GM12875 (cell line): ENCODE measurements around the gene OSBPL7.

ENCODE experiments used
- H3K4me3 ChIP-seq: one replicate; pipeline ENCODE4 v1.5.1; 2011; ENCODE audit warnings: low read depth, low read length, control low read depth
- CTCF ChIP-seq: IDR thresholded peaks from 2 replicates; pipeline ENCODE4 v1.5.1; 2011; ENCODE audit warnings: low read depth, mild to moderate bottlenecking, control low read depth, inconsistent platforms, low read length, moderate library complexity, borderline replicate concordance; ENCODE audit not compliant: insufficient read depth

OSBPL7 gene

DNA sequence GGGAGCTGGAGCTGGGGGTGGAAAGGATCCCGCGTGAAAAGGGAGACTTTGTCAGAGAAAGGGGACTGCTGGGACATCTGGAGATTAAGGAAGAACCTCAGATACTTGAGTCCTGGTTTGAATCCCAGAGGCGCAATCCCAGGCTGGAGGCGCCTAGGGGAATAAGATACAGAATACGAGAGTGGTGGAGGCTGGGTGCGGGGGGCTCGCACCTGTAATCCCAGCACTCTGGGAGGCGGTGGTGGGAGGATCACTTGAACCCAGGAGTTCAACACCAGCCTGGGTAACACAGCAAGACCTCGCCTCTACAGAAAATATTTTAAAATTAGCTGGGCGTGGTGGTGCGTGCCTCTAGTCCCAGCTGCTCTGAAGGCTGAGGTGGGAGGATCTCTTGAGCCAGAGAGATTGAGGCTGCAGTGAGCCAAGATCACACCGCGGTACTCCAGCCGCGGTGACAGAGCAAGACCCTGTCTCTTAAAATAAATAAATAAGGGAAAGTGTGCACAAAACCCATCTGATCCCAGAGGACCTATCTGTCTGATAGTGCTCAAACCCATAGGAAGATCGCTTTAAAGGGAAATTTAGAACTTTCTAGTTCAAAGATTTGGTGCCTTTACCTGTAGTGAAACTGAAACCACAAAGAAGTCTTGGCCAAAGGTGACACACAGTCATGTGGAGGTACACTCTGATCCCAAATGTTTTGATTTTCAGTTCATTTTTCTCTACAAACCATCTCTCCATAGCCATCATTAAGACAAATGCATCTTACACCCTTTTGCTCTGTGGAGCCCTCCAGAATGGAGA is 20.1 kb upstream of the OSBPL7 start:
- no peak for TF ChIP-seq CTCF
- H3K4me3 ChIP-seq, result no peak overlapping the region

DNA sequence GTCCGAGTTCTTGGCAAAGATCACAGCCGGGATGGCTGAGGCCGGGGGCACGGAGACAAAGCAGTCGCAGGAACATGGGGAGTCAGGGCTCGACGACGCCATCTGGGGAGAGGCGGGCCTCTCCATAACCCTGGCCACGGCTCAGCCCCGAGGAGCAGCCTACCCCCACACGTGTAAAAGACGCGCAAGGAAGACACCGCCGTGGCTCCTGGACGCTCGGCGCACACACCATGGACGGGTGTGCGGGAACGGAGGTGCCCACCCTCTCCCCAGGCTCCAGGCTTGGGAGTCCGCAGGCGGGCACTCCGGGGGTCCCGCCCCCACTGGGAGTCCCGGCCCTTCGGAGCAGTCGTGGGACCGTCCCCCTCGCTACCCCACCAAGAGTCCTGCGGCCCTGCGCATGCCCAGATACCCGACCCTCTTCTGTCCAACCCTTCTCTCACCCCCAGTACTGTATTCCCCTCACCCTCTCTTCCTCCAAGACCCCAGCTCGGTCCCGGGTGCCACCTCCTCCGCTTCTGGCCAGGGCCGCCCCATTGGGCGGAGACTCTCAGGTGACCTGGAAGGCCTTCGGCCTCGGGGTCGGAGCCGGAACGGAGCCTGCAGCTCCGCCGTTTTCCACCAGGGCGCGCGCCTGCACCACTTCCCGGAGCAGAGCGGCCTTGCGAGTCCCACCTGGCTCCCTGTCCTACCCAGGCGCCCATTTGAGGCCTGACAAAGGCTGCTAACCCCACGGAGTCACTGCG is 19.3 kb upstream of the OSBPL7 start, which contains the start of gene SCRN2:
Gene SCRN2, minus strand, starts transcription at position 532 of the 746 bp plus-strand sequence. Its CDS starts 430 bp downstream, at position 102.
- peak; percentile 97 for TF ChIP-seq CTCF
- peak within 1 kb of the TSS; percentile 81 for H3K4me3 ChIP-seq

DNA sequence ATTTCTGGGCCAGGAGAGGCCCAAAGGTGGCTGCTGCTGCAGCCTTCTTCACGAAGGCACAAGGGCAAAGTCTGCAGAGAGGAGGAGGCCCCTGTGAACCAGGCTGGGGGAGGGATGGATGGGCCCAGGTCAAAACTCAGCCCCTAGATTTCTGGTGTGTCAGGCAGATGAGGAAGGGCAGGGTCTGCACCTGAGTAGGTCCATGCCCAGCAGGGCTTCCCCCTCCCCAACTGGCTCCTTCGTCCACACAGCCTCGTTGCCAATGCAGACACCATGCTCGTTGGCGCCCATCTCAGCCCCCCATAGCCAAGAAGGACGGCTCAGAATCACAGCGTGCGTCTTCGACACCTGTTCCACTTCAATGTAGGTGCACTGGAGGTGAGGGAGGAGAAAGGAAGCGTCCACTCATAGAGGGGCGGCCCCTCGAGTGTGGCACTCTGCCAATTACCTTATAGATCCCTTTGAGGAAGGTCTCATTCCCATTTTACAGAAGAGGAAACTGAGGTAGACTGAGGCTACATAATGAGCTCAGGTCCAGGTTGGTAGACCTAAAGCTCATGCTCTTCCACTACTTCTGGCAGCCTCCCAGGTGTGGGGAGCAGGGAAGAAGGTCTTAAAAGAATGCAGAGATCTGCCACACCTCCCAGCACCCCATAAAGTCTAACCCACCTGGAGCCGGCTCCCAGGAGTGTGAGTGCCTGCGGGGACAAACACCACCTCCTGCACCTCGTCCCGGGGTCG is 18.6 kb upstream of the OSBPL7 start:
- peak overlapping the region; percentile 81 for H3K4me3 ChIP-seq
- no peak for TF ChIP-seq CTCF

GRCh38 chr17:47839071-47839470 is 17.5 kb upstream of the OSBPL7 start:
- no peak overlapping the region for H3K4me3 ChIP-seq
- TF ChIP-seq CTCF, result no peak

DNA sequence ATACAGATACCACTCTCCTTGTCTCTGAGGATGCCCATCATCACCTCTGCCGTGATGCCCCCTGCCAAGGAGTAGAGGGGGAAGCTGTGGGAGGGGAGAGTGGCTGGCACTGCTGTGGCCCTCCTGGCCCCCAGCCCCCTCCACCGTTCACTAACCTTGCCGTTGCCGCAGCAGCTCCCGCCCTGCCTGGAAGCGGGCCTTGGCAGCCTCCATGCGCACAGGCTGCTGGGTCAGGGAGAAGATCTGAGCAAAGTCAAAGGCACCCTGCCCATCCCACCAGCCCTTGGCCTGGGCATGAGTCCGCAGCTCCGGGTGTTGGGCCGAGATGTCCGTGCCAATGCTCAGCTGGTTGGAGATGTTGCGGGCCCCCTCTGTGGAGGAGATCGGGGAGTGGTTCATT is 17.0 kb upstream of the OSBPL7 start:
- H3K4me3 ChIP-seq, result no peak overlapping the region
- TF ChIP-seq CTCF, result no peak

DNA sequence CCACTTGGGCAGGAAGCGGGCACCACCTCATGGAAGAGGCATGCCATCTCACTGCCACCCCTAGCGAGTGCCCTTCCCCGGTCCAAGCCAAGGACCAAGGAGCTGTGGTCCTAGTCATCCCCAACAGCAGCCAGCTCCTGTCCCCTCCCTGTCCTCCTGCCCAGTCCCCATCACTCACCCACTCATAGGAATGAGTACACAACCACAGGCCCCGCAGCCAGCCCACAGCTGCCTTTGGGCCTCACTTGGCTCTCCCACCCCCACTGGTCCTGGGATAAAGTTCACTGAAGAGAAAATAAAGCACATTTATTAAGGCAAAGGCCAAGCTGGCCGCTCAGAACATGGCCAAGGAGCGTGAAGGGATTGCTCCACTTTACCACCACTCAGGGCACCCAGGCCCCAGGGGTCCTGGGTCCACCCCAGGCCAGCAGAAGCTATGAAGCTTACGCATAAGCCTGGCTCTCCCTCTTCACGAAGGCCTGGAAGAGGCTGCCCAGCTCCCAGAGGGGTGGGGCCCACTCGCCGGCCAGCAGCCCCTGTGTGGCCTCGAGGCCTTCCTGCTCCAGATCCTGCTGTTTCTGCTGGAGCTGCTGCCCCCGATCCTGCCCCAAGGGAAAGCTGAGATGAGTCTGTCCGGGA is 15.9 kb upstream of the OSBPL7 start:
- no peak overlapping the region for H3K4me3 ChIP-seq
- TF ChIP-seq CTCF, result no peak
